Astrocyte of the spinal cord (primary cell): Measurements from ENCODE around the gene COL13A1.
A peak's percentile ranks its signal among the peaks of the same experiment; 100 is the strongest.

Experiments
- DNase-seq: peaks from one replicate; pipeline ENCODE4 v3.0.0; 2011; ENCODE audit warnings: low read depth, low spot score
- H3K4me3 ChIP-seq: 2 replicates; pipeline ENCODE4 v1.5.1; 2011; ENCODE audit warnings: low read depth, mild to moderate bottlenecking, low read length, moderate library complexity
- in situ Hi-C: cut with HindIII; loops from 2 replicates; pipeline ENCODE4 v1.10.0; 2017; ENCODE audit warnings: low sequenced_read_pairs
- TF ChIP-seq, protein P1 (sequence below): IDR thresholded peaks from 2 replicates; pipeline ENCODE4 v1.5.1; 2012; ENCODE audit warnings: low read depth, mild to moderate bottlenecking, low read length, inconsistent platforms

COL13A1 gene

DNA sequence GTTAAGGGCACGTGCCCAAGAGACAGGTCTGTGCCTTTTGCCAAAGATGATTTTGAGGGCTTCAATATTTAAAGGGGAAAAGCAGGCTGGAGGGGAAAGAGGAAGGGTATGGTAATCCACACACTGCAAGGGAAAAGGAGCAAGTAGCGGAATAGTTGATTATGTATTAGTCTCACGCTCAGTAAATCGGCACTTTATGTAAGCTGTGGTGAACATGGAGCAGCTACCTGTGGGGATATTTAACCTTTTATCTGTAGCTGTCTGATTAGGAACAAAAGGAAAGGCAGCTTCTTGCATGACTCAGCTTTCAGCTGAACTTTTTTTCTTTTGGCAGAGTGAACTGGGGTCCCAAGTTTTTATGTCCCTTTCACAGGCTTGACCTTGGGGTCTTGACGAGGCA lies 123.4 kb downstream of the COL13A1 start:
- DNase-seq = no peak
- H3K4me3 ChIP-seq = no peak overlapping the region
- in situ Hi-C loops = no loop called here
- TF ChIP-seq, protein P1, sequence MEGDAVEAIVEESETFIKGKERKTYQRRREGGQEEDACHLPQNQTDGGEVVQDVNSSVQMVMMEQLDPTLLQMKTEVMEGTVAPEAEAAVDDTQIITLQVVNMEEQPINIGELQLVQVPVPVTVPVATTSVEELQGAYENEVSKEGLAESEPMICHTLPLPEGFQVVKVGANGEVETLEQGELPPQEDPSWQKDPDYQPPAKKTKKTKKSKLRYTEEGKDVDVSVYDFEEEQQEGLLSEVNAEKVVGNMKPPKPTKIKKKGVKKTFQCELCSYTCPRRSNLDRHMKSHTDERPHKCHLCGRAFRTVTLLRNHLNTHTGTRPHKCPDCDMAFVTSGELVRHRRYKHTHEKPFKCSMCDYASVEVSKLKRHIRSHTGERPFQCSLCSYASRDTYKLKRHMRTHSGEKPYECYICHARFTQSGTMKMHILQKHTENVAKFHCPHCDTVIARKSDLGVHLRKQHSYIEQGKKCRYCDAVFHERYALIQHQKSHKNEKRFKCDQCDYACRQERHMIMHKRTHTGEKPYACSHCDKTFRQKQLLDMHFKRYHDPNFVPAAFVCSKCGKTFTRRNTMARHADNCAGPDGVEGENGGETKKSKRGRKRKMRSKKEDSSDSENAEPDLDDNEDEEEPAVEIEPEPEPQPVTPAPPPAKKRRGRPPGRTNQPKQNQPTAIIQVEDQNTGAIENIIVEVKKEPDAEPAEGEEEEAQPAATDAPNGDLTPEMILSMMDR = no peak

DNA sequence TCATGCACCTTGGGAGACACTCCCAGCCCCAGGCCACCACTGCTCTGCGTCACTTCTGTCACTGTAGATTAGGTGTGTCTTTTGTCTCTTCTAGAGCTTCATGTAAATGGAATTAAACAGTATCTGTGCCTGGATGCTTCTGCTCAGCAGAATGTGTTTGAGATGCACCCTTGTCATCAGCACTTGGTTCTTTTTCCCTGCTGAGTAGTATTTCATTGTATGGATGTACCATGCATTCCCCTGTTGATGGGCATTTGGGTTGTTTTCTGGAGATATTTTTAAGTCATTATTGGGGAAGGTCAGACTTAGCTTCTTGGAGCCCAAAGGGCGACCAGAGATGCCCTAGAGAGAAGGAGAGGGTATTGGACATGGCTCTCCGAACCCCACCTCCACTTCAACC lies 126.6 kb downstream of the COL13A1 start:
- TF ChIP-seq, protein P1 = no peak
- DNase-seq = no peak
- in situ Hi-C loops = no loop called here
- no peak overlapping the region for H3K4me3 ChIP-seq

DNA sequence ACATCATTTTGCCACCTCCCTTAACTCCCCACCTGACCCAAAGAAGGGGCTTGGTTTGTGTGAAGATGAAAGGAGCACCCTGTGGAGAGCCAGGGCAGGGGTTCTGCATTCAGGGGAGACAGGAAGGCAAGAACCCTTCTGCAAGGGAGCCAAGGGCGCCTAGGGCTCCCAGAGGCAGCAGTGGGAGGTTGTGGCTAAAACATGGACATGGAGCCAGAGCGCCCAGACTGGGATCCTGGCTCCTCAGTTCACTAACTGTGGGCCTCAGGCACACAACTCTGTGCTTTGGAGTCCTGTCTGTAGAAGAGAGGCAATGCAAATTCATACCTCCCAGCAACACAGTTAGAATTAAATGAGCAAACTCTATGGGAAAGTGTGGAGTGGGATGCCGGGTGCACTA lies 127.9 kb downstream of the COL13A1 start:
- TF ChIP-seq, protein P1 = no peak
- no peak for DNase-seq
- in situ Hi-C loops = no loop called here
- no peak overlapping the region for H3K4me3 ChIP-seq

DNA sequence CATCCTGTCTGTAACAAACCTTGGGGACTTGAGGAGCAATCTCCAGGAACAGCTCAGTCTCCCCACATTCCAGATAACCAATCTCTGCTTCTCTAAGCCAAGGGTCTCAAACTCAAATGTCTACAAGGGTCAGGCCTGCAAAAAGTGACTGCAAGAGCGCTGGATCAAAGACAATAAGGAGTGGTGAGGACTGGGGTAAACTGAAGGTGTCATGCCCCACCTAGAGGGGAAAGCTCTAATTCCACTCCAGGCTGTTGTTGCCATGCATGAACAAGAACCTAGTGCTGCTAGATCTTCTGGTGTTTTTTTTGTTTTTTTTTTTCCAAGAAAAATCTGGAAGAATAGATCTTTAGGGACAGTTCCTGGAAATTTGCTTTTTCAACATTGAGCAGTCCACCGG lies 133.1 kb downstream of the COL13A1 start:
- H3K4me3 ChIP-seq = no peak overlapping the region
- DNase-seq = no peak
- TF ChIP-seq, protein P1 = no peak
- in situ Hi-C loops = no loop called here

DNA sequence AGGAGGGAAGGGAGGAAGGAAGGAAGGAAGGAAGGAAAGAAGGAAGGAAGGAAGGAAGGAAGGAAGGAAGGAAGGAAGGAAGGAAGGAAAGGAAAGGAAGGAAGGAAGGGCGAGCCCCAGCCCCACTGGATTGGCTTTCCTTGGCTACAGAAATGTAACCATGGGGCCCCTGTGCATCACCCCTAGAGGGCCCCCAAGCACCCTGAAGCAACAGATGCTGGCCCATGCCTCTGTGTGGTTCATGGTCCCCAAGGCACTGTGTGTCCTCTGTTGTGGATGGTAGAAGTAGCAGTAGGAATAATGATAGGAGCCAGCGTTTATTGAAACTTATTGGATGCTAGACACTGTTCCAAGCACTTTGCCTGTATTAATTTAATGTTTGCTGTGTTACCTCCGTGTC lies 134.4 kb downstream of the COL13A1 start:
- H3K4me3 ChIP-seq = no peak overlapping the region
- TF ChIP-seq, protein P1 = peak; percentile 15
- in situ Hi-C loops = no loop called here
- DNase-seq = no peak

DNA sequence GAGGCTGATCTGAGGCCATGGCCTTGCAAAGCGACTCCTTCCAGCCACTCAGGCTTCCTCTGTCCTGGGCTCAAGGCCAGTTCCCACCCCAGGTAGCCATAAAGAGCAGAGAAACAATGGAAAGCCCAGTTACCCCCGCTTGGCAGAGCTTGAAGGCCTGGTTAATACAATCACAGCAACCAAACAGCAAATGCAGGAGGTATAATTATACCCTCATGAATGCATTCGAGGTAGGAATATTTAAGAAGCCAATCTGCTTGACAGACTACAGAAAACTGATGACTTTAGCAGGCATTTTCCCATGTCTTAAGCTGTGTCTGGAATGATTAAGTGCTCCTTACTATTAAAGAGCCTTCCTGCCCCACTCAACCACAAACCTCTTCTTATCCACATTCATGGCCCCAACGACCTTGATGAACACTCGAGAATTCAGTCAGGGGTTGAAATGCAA lies 136.9 kb downstream of the COL13A1 start:
- TF ChIP-seq, protein P1 = no peak
- DNase-seq = no peak
- in situ Hi-C loops = no loop called here
- no peak overlapping the region for H3K4me3 ChIP-seq

DNA sequence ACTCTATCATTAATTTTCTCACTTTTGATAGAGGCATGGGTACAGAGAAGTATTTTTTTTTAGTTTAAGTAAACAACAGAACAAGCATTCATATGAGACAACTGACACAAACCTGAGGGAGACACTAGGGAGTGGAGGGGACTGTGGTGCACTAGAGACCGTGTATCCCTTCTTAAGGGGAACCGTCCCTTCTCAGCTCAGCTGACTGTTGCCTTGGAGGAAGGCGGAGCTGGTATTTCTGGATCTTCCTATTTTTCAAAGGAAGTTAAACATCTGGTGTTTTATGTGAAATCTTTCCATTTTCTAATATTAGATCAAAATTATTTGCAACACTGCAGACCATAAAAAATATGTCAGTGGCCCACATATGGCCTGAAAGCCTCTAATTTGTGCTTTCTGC lies 137.4 kb downstream of the COL13A1 start:
- in situ Hi-C loops = no loop called here

More for the DNA sequence above, 137.4 kb downstream of the COL13A1 start:
- no peak for DNase-seq
- no peak overlapping the region for H3K4me3 ChIP-seq
- TF ChIP-seq, protein P1 = no peak
